GM23248 (cell line): Measurements from ENCODE around the gene COG5. TPM values are rescaled to one million over a fixed set of nuclear protein-coding genes. Genes with fewer than 3 reads are reported as not detected.

ENCODE experiments used
- DNase-seq: peaks from one replicate; pipeline ENCODE4 v3.0.0-alpha.2; 2015
- H2AFZ ChIP-seq: fragments of 200-600 bp; sonication (generic); 2 replicates; pipeline ENCODE4 v1.6.1; 2016; ENCODE audit warnings: antibody characterized with exemption
- H3F3A ChIP-seq: fragments of 200-600 bp; sonication (generic); 2 replicates; pipeline ENCODE4 v1.6.1; 2016; ENCODE audit warnings: mild to moderate bottlenecking, antibody characterized with exemption, mixed run types; ENCODE audit not compliant: insufficient read depth
- H3K27ac ChIP-seq: fragments of 200-600 bp; sonication (generic); 2 replicates; pipeline ENCODE4 v1.5.1; 2016; ENCODE audit warnings: mild to moderate bottlenecking
- H3K27me3 ChIP-seq: fragments of 200-600 bp; sonication (generic); replicated peaks from 2 replicates; pipeline ENCODE4 v1.6.1; 2016; ENCODE audit warnings: mild to moderate bottlenecking; ENCODE audit not compliant: insufficient read depth
- H3K36me3 ChIP-seq: fragments of 200-600 bp; sonication (generic); 2 replicates; pipeline ENCODE4 v1.6.1; 2016; ENCODE audit warnings: low read depth, mild to moderate bottlenecking
- H3K4me1 ChIP-seq: fragments of 200-600 bp; sonication (generic); 2 replicates; pipeline ENCODE4 v1.6.1; 2016; ENCODE audit warnings: mild to moderate bottlenecking; ENCODE audit not compliant: insufficient read depth
- H3K4me2 ChIP-seq: fragments of 200-600 bp; sonication (generic); one replicate; pipeline ENCODE4 v1.6.1; 2016; ENCODE audit warnings: mild to moderate bottlenecking; ENCODE audit not compliant: unreplicated experiment
- H3K4me3 ChIP-seq: fragments of 200-600 bp; sonication (generic); 2 replicates; pipeline ENCODE4 v1.5.1; 2016; ENCODE audit warnings: mild to moderate bottlenecking
- H3K79me2 ChIP-seq: fragments of 200-600 bp; sonication (generic); 2 replicates; pipeline ENCODE4 v1.6.1; 2016; ENCODE audit warnings: mild to moderate bottlenecking; ENCODE audit not compliant: insufficient read depth
- H3K9ac ChIP-seq: fragments of 200-600 bp; sonication (generic); 2 replicates; pipeline ENCODE4 v1.6.1; 2016; ENCODE audit warnings: mild to moderate bottlenecking
- H3K9me2 ChIP-seq: fragments of 200-600 bp; sonication (generic); 2 replicates; pipeline ENCODE4 v1.6.1; 2016; ENCODE audit warnings: mixed run types, mild to moderate bottlenecking, moderate library complexity; ENCODE audit not compliant: insufficient read depth
- H3K9me3 ChIP-seq: fragments of 200-600 bp; sonication (generic); one replicate; pipeline ENCODE4 v1.6.1; 2017; ENCODE audit warnings: low read depth
- H4K20me1 ChIP-seq: fragments of 200-600 bp; sonication (generic); 2 replicates; pipeline ENCODE4 v1.6.0; 2016; ENCODE audit not compliant: insufficient read depth
- EZH2 ChIP-seq: fragments of 200-600 bp; sonication (generic); IDR thresholded peaks from 2 replicates; pipeline ENCODE4 v1.6.1; 2018; ENCODE audit warnings: antibody characterized with exemption, mild to moderate bottlenecking; ENCODE audit not compliant: insufficient read depth, poor library complexity, severe bottlenecking
- EZH2phosphoT487 ChIP-seq: fragments of 200-600 bp; sonication (generic); IDR thresholded peaks from 2 replicates; pipeline ENCODE4 v1.6.1; 2018; ENCODE audit warnings: antibody characterized with exemption, moderate library complexity, mild to moderate bottlenecking, low read depth; ENCODE audit not compliant: insufficient read depth
- WGBS, 2 experiments: methylation state at CpG; one replicate each; pipeline ENCODE4 v1.1.6; 2015 to 2017; ENCODE audit warnings: low lambda C conversion rate in 2 of 2, low coverage in 1 of 2; ENCODE audit errors: missing lambda C conversion rate in 2 of 2; 5-methylcytosine and 5-hydroxymethylcytosine counted together
- in situ Hi-C: fragments of 300-500 bp; cut with MboI; formaldehyde crosslinking; loops from 2 replicates; pipeline ENCODE4 v1.15.0; 2020
- polyA plus RNA-seq: library from polyadenylated mRNA; unstranded; fragments of >200 nt; fragmentation: Nextera tagmentation; extraction: Ambion mirVana; gene quantifications from 2 replicates; pipeline ENCODE4 v1.2.1, GENCODE V29; 2016
- total RNA-seq: library from RNA; depleted of rRNA; stranded (reverse); fragments of >200 nt; shearing (Covaris generic); gene quantifications from 2 replicates; pipeline ENCODE4 v1.2.3, GENCODE V29; 2014

The COG5 gene
- total and polyA plus RNA-seq, 2 experiments from 2014 or later: 20.7 to 26.0 TPM

DNA sequence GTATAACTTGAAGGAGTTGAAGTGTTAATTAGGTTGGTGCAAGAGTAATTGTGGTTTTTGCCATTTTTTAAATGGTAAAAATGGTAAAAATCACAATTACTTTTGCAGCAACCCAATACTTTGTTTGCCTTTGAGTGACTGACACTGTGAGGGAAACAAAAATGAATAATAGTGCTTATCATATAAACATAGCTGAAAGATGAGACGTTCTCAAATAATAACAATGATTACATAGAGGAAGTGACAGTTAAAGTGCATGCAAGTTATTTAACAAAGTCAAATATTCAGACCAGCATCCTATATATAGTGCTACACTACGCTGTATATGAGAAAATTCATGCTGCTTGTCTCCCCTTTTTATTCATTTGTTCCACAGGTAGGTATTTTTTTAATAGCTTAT, 399.6 kb downstream of the COG5 start:
- Histone ChIP-seq H3K9ac (no peak overlapping the region), H3K4me1 (peaks cover 6% of the 10 kb centered on the region), H3K27ac (no peak overlapping the region), H3K4me2 (no peak overlapping the region), H3K9me2 (no peaks in the 10 kb centered on the region), H4K20me1 (no peaks in the 10 kb centered on the region), H2AFZ (no peak overlapping the region), H3F3A (peaks cover 17% of the 10 kb centered on the region), H3K27me3 (no peaks in the 10 kb centered on the region), H3K4me3 (no peak overlapping the region), H3K36me3 (no peaks in the 10 kb centered on the region), H3K9me3 (no peaks in the 10 kb centered on the region), H3K79me2 (no peaks in the 10 kb centered on the region)
- WGBS, 2 experiments: 52 to 58% methylated on average over 2 of the region's 2 CpGs
- in situ Hi-C loops: no loop called here
- no peak for DNase-seq
- TF ChIP-seq EZH2: no peak
- no peak for TF ChIP-seq EZH2phosphoT487

DNA sequence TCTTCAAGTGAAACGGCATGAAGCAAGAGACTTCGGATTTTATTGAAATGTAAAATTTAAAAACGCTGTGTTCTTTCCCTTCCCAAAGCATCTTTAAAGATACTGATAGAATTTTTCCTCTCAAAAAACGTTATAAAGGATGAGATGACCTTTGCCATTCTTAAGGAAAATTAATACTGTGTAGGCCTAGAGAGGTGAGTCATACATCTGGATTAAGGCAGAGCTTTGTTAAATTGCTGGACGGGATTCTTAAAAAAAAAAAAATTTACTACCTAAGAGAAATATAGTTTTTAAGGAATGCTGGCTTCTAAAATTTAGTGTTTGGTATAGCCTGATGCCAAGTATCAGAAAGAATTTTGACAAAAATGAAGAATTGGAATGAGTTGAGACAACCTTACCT, 401.2 kb downstream of the COG5 start:
- H3K27me3 ChIP-seq: no peaks in the 10 kb centered on the region
- no peak overlapping the region for H3K4me3 ChIP-seq
- no peak overlapping the region for H3K9ac ChIP-seq
- H3K36me3 ChIP-seq: no peaks in the 10 kb centered on the region
- peaks cover 6% of the 10 kb centered on the region for H3K4me1 ChIP-seq
- peaks cover 9% of the 10 kb centered on the region for H3F3A ChIP-seq
- DNase-seq: no peak
- H3K9me3 ChIP-seq: no peaks in the 10 kb centered on the region
- H2AFZ ChIP-seq: no peak overlapping the region
- H3K9me2 ChIP-seq: no peaks in the 10 kb centered on the region
- in situ Hi-C loops: no loop called here
- no peak overlapping the region for H3K27ac ChIP-seq
- H3K79me2 ChIP-seq: no peaks in the 10 kb centered on the region
- no peak overlapping the region for H3K4me2 ChIP-seq
- TF ChIP-seq EZH2phosphoT487 (no peak), EZH2 (no peak)
- H4K20me1 ChIP-seq: no peaks in the 10 kb centered on the region
- WGBS, 2 experiments: 74 to 80% methylated on average over 5 of the region's 5 CpGs

- H3K4me1 ChIP-seq: peaks cover 2% of the 10 kb centered on the region; the same call in 1 of the 2 replicates
- WGBS, 2 experiments: 70 to 75% methylated on average over 3 of the region's 3 CpGs
- no peaks in the 10 kb centered on the region for H3K36me3 ChIP-seq
- no peaks in the 10 kb centered on the region for H3K9me2 ChIP-seq
- H3F3A ChIP-seq: peaks cover under 1% of the 10 kb centered on the region; the same call in 1 of the 2 replicates
- H3K27me3 ChIP-seq: no peaks in the 10 kb centered on the region
- no peak overlapping the region for H2AFZ ChIP-seq
- TF ChIP-seq EZH2 (no peak), EZH2phosphoT487 (no peak)
- H3K27ac ChIP-seq: no peak overlapping the region
- DNase-seq: no peak
- no peak overlapping the region for H3K9ac ChIP-seq
- in situ Hi-C loops: no loop called here
- no peak overlapping the region for H3K4me2 ChIP-seq
- no peaks in the 10 kb centered on the region for H3K79me2 ChIP-seq
- no peaks in the 10 kb centered on the region for H4K20me1 ChIP-seq
- H3K9me3 ChIP-seq: no peaks in the 10 kb centered on the region
- no peak overlapping the region for H3K4me3 ChIP-seq
These were observed 402.3 kb downstream of the COG5 start for GRCh38 chr7:107161415-107161814.

- Histone ChIP-seq H3K4me2 (no peak overlapping the region), H3K4me1 (no peaks in the 10 kb centered on the region), H3K4me3 (no peak overlapping the region), H3K79me2 (no peaks in the 10 kb centered on the region), H2AFZ (no peak overlapping the region), H3K9ac (no peak overlapping the region), H3K9me2 (no peaks in the 10 kb centered on the region), H3K36me3 (no peaks in the 10 kb centered on the region), H3K9me3 (no peaks in the 10 kb centered on the region), H3K27ac (no peak overlapping the region), H3K27me3 (no peaks in the 10 kb centered on the region), H4K20me1 (no peaks in the 10 kb centered on the region), H3F3A (no peaks in the 10 kb centered on the region)
- TF ChIP-seq EZH2phosphoT487 (no peak), EZH2 (no peak)
- no peak for DNase-seq
- in situ Hi-C loops: no loop called here
- 81 to 83% methylated on average over 2 of the region's 2 CpGs for WGBS, 2 experiments
These were observed 403.3 kb downstream of the COG5 start for GRCh38 chr7:107160389-107160788.

DNA sequence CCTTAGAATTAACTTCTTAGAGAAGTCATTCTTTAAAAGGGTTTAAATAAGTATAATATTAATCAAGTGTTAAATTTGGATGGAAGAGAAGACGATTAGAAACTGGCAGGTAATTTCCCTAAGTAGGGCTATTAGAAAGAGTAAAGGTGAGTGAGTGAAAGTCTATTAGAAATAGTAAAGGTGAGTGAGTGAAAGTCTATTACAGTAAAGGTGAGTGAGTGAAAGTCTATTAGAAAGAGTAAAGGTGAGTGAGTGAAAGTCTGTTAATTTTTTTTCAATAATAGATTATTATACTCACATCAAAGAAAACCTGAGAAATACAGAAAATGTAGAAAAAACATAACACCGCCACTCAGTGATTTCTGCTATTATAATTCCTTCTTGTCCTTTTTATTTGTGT, 405.7 kb downstream of the COG5 start:
- Histone ChIP-seq H3K27ac (no peak overlapping the region), H3K36me3 (no peaks in the 10 kb centered on the region), H3K9me2 (no peaks in the 10 kb centered on the region), H4K20me1 (no peaks in the 10 kb centered on the region), H3K4me1 (no peaks in the 10 kb centered on the region), H3K27me3 (no peaks in the 10 kb centered on the region), H3K4me2 (no peak overlapping the region), H3F3A (no peaks in the 10 kb centered on the region), H3K4me3 (no peak overlapping the region), H3K79me2 (no peaks in the 10 kb centered on the region), H3K9me3 (no peaks in the 10 kb centered on the region), H2AFZ (no peak overlapping the region), H3K9ac (no peak overlapping the region)
- DNase-seq: no peak
- no peak for TF ChIP-seq EZH2
- TF ChIP-seq EZH2phosphoT487: no peak
- in situ Hi-C loops: no loop called here
- 66 to 73% methylated on average over 2 of the region's 2 CpGs for WGBS, 2 experiments
